HepG2 (cell line): Measurements from ENCODE around the gene TOP2A.

Experiments
- CTCF ChIP-seq: sonication (generic); formaldehyde crosslinking; IDR thresholded peaks from 2 replicates; pipeline ENCODE4 v1.5.0; 2020; ENCODE audit warnings: mild to moderate bottlenecking, missing genetic modification reagents, moderate library complexity
- FOXA1 ChIP-seq, 2 experiments: fragments of 450-650 bp in 1 of 2; sonication (generic) in 1 of 2; formaldehyde crosslinking in 1 of 2; IDR thresholded peaks; 2 replicates each; pipeline versions ENCODE4 v1.4.0 to v1.6.1; 2016 to 2020; ENCODE audit warnings: missing genetic modification reagents in 1 of 2
- FOXJ3 ChIP-seq: sonication (generic); formaldehyde crosslinking; IDR thresholded peaks from 2 replicates; pipeline ENCODE4 v1.4.0; 2020; ENCODE audit warnings: missing genetic modification reagents, mild to moderate bottlenecking, borderline replicate concordance
- KDM6A ChIP-seq: IDR thresholded peaks from 2 replicates; pipeline ENCODE4 v1.6.1; 2016; ENCODE audit warnings: low read depth
- KMT2A ChIP-seq: sonication (generic); formaldehyde crosslinking; IDR thresholded peaks from 2 replicates; pipeline ENCODE4 v1.4.0; 2020; ENCODE audit warnings: missing genetic modification reagents
- NFRKB ChIP-seq: fragments of 450-650 bp; IDR thresholded peaks from 2 replicates; pipeline ENCODE4 v1.6.1; 2017
- NFYB ChIP-seq: sonication (generic); formaldehyde crosslinking; IDR thresholded peaks from 2 replicates; pipeline ENCODE4 v1.4.0; 2020; ENCODE audit warnings: missing genetic modification reagents
- POLR2A ChIP-seq, 2 experiments: IDR thresholded peaks; 2 replicates each; pipeline ENCODE4 v1.6.1; 2011; ENCODE audit warnings: low read depth in 2 of 2, low read length in 2 of 2, mild to moderate bottlenecking in 1 of 2, moderate library complexity in 1 of 2; ENCODE audit not compliant: insufficient read depth in 1 of 2
- REST ChIP-seq, 2 experiments: IDR thresholded peaks; 2 replicates each; pipeline ENCODE4 v1.6.1; 2011 to 2012; ENCODE audit warnings: low read length in 2 of 2, borderline replicate concordance in 1 of 2, low read depth in 1 of 2, mild to moderate bottlenecking in 1 of 2, moderate library complexity in 1 of 2
- TBL1XR1 ChIP-seq: fragments of 150-350 bp; IDR thresholded peaks from 2 replicates; pipeline ENCODE4 v1.6.1; 2014; ENCODE audit warnings: borderline replicate concordance, low read length; ENCODE audit not compliant: partially characterized antibody
- ZBTB3 ChIP-seq: sonication (generic); formaldehyde crosslinking; IDR thresholded peaks from 2 replicates; pipeline ENCODE4 v1.4.0; 2020; ENCODE audit warnings: low read depth, mild to moderate bottlenecking, moderate library complexity, missing genetic modification reagents, borderline replicate concordance
- ZNF549 ChIP-seq: sonication (generic); formaldehyde crosslinking; IDR thresholded peaks from 2 replicates; pipeline ENCODE4 v1.5.0; 2020; ENCODE audit warnings: missing genetic modification reagents

DNA sequence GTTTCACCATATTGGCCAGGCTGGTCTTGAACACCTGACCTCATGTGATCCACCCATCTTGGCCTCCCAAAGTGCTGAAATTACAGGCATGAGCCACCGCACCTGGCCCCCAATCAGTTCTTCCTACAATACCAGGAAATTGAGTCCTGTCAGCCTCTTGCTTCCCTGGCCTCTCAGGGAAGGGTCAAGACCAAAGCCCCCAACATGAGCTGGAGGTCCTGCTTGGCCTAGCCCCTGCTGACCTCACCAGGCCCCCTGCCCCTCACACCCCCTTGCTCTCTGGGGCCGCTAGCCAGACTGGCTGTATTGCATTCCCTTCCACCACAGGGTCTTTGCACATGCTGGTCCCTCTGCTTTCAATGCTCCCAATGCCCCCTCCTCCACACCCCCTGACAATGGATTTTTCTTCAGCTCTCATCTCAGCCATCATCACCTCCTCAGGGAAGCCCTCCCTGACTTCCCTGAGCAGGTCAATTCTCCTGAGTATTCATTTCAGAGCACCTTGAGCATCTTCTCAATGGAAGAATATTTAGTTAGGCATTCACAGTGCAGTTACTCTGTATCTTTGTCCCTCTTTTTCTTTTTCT lies 49.7 kb upstream of the TOP2A start:
- no peak for TF ChIP-seq FOXA1 (IDR thresholded peaks at IDR 0.05)
- TF ChIP-seq FOXA1 (CRISPR knock-in tag; IDR thresholded peaks at IDR 0.05) = no peak
- TF ChIP-seq TBL1XR1 = no peak
- TF ChIP-seq REST (IDR thresholded peaks at IDR 0.05; ENCODE audit: borderline replicate concordance in 1 of 2, low read depth in 1 of 2, low read length in 2 of 2) = no peak
- TF ChIP-seq ZNF549 = no peak
- TF ChIP-seq POLR2A (IDR thresholded peaks at IDR 0.05; ENCODE audit: insufficient read depth in 1 of 2, low read depth in 2 of 2, low read length in 2 of 2) = no peak
- no peak for TF ChIP-seq KDM6A (CRISPR knock-in tag)
- TF ChIP-seq KMT2A (CRISPR knock-in tag) = no peak
- no peak for TF ChIP-seq NFRKB
- TF ChIP-seq NFYB = no peak
- TF ChIP-seq CTCF = no peak
- no peak for TF ChIP-seq ZBTB3 (CRISPR knock-in tag)
- TF ChIP-seq FOXJ3 = no peak
